Fibroblast of gingiva (primary cell): Measurements from ENCODE around the gene NHEJ1.

ENCODE experiments used
- DNase-seq: peaks from one replicate; pipeline ENCODE4 v3.0.0-alpha.2; 2011; ENCODE audit warnings: low read depth

NHEJ1 gene

DNA sequence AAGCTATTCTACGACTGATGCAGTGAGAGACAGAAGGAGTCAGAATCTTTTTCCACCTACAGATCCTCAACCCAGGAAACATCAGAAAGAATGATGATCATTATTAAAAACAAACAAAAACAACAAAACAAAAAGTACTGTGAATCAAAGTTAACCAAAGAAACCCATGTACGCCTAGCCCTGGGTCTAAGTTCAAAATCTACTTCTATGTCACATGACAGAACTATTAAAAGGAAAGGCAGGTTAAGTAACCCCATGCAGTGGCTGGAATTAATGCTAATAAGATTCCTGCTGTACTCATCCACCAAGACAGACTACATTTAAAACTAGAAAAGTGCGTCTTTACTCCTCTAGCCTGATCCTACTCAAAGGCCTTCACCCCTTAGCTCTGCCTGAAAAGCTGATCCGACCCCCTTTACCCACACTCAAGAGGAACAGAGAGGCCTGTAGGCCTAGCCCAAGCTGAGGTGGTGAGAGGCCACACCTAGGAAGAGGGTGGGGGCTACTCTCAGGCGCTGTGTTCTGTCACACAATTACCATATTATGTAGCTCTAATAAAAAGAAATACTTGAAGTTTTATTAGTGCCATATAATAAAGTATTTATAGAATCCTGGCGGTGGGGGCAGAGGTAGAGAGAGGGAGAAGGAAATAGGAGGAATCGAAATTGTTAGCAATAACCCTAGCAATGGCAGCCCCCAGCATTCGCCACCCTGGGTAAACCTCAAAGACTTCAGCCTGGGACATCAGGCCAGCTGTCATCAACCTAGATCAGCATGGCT lies 37.1 kb downstream of the NHEJ1 start:
- DNase-seq: no peak

GRCh38 chr2:219122202-219122980 lies 38.2 kb downstream of the NHEJ1 start:
- peak; percentile 11 for DNase-seq

GRCh38 chr2:219120082-219120481 lies 40.5 kb downstream of the NHEJ1 start:
- no peak for DNase-seq

GRCh38 chr2:219119422-219120043 lies 41.1 kb downstream of the NHEJ1 start:
- peak; percentile 36 for DNase-seq

DNA sequence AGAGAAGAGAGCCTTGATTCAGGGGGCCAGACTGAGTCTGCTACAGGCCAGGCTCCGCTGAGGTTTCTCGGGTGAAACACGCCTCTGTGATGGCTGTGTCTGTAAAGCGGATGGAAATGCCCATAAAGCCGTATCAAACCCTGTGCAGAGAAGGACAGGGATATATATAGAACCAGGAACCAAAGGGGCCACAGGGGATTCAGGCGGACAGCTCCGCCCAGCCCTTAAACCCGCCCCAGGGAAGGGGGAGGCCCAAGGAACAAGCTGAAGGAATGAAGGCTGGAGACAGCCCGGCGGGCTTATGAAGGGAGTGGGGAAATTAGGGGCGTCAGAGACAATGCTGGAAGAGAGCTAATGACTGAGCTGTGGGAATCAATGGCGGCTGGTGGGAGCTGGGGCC lies 42.1 kb downstream of the NHEJ1 start:
- no peak for DNase-seq

DNA sequence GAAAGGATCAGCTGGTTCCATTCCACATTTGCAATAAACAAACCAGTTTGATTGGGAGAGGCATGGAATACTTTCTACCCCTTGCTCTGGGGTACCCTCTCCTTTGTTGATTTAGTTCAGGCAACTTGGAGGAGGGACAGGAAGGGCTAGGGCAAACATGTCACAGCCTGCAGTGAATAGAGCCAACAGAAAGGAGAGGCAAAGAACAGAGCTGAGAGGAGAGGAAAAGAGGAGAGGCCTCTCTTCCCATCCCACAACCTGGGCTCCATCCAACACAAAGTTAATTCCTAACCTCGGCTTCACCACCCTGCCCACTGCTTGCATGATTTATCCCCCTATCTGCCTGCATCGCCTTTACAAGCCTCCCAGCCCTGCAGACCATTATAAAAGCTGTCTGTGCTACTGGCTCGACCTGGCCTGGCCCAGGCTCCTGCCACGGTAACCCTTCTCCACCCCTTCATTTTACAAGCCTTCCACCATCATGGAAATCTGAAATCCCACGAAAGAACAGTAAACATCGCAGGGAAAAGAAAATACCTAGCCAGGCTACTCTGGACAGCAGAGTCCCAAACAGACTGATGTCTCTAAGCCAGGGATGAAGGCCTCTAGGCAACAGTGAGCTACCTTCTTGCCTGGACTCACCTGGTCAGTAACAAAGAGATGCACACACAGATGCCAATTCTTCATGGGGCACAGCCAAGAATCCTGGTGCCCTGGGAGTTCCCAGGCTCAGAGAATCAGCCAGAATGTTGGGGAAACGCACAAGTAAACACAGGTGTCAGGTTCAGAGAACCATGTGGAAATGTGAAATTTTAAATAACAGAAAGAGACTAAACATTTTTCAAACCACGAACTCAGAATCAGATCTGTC lies 43.6 kb downstream of the NHEJ1 start:
- DNase-seq: no peak

GRCh38 chr2:219112651-219113338 lies 47.8 kb downstream of the NHEJ1 start:
- no peak for DNase-seq

DNA sequence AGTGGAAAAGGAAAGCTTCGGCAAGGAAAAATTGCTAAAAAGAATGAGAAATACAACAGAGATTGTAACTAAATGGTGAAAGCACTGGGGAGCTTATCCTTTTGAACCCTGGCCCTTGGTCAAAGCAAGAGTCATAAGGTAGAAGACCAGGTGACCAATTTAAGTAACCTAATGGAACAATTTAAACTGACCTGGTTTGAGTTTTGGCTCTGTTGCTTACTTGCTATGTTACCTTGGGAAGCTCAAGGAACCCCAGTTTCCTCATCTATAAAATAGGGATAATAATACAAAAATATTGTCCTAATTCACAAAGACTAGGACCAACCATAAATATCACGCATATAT lies 48.6 kb downstream of the NHEJ1 start:
- DNase-seq: no peak

DNA sequence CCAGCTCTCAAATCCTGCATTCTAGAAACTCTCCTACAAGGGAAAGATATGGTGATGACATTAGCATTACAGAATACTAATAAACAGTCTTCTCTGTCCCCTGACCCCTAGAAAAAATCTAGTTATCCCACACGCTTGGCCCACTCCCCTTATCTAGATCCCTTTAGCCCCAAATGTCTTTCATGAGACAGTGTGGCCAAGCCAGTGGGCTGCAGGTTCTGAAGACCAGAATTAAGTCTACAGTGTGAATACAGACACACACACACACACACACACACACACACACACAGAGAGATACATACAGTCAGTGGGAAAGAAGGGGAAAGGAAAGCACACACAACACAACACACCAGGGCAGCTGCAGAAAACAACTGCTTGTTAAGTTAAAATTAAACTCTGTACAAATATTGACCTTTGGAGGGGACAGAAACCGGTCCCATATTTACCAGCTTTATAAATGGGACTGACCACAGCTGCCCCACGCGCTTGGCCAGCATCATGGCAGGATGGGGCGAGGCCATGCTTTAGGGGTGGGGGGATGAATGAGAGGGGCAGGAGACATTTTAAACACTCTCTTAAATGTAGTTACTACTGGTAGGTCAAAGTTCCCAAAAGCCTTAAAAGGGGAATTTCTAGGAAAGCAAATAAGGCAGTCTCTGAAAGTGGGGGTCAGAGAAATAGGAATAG lies 49.1 kb downstream of the NHEJ1 start:
- DNase-seq: no peak

DNA sequence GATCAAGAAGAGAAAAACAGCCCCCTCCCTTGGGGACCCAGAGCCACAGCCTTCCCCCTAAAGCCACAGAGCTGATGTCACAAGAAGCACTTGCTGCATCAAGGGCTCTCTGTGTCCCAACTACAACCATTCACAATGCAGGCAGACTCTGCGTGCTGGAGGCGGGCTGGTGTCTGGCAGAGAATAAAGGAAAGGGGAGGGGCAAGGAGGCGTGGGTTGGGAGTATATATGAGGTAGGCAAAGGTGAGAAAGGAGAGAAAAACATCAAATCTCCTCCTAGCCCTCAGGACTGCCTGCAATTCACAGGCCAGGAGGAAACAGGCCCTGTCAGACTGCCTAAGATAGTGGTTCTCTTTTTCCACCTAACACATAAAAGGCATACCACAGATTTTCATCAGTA lies 51.1 kb downstream of the NHEJ1 start:
- no peak for DNase-seq

DNA sequence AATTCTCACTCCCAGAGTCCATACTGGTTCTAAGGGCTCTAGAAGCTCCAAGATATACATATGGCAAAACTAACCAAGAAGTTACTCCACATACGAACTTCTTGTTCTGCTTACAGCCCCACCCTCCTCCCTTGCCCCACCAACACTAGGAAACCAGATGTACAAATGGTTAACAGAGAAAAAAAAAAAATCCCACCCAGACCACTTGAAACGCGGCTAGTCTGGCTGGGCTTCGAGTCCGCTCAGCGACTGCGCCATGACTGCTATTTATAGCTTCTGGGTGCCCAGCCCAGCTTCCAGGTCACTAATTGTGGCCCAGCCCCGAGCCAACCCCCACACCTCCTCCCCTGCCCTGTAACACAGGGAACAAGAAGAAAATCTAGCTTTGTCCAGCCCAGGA lies 52.9 kb downstream of the NHEJ1 start:
- DNase-seq: no peak

DNA sequence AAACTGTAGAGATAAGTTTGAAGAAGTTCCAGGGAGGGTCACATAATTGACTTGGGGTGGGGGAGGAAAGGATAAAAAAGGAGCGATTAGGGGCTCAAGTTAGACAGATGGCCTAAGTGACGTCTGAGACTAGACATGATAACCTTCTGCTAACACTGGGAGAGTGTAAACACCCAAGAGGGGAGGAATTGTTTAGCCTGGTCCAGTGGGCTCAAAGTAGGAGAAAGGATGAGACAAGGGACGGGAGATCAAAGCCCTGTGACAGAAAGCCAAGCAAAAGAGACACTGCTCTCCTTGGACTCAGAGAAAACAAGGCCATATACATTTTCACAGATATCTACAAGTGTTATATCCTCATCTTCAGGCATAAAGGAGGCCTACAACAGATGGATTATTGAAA lies 54.4 kb downstream of the NHEJ1 start:
- DNase-seq: no peak

GRCh38 chr2:219104107-219105035 lies 56.2 kb downstream of the NHEJ1 start:
- peak; percentile 63 for DNase-seq

GRCh38 chr2:219099329-219099728 lies 61.3 kb downstream of the NHEJ1 start:
- DNase-seq: peak; percentile 27

DNA sequence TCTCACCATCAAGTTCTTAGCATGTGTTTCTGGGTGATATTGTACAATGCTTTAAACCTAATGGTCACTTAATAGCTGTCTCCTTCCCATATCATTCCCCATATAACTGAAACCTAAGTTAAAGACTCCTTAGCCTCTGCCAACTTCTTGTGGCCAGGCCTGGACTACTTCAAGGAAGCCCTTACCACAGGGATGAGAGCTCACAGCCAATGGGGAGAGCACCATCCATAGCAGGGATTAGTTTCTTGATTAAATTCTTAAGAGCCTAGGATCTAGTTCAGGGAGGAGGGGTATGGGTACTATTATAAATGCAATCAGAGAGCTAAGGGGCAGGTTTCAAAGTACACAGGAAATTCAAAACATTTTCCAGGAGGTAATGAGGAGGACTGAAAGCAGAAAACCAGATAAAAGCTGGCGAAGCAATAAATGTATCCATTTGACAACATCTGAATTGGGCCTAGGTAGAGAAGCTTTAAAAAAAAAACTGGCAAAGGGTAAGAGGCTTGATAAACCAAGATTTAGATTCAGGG lies 65.1 kb downstream of the NHEJ1 start:
- DNase-seq: no peak

- no peak for DNase-seq
These were observed 66.4 kb downstream of the NHEJ1 start for GRCh38 chr2:219094171-219094570.

- DNase-seq: no peak
These were observed 69.9 kb downstream of the NHEJ1 start for GRCh38 chr2:219090436-219091299.

DNA sequence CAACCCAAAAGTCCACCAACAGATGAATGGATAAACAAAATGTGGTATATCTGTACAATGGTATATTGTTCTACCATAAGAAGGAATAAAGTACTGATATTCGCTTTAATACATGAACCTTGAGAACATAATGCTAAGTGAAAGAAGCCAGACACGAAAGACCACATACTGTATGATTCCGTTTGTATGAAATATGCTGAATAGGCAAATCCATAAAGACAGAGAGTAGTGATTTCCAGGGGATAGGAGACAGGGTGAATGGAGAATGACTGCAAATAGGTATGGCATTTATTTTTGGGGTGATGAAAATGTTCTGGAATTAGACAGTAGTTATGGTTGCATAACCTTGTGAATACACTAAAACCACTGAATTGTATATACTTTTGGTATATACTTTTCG lies 71.3 kb downstream of the NHEJ1 start:
- DNase-seq: no peak

GRCh38 chr2:219087848-219088247 lies 72.8 kb downstream of the NHEJ1 start:
- DNase-seq: no peak
